Keratinocyte (primary cell): Measurements from ENCODE around the gene STARD8. TPM values are rescaled to one million over a fixed set of nuclear protein-coding genes. Genes with fewer than 3 reads are reported as not detected.
A peak's percentile ranks its signal among the peaks of the same experiment; 100 is the strongest.

Experiments used
- DNase-seq: peaks from one replicate; pipeline ENCODE4 v3.0.0-alpha.2; 2011; ENCODE audit warnings: low read depth, missing footprints, low spot score
- FAIRE-seq: peaks from 2 replicates; lab custom pipeline; 2011; peaks lifted over from hg19 to GRCh38; lab: Jason Lieb, UNC
- H2AFZ ChIP-seq: 2 replicates; pipeline ENCODE4 v1.6.0; 2012; ENCODE audit warnings: low read length, control low read depth, inconsistent platforms; ENCODE audit not compliant: control insufficient read depth
- H3K27ac ChIP-seq: 2 replicates; pipeline ENCODE4 v1.5.1; 2011; ENCODE audit warnings: low read length; ENCODE audit not compliant: control insufficient read depth, insufficient read depth
- H3K27me3 ChIP-seq: 3 replicates; pipeline ENCODE4 v1.6.0; 2011; ENCODE audit warnings: low read length; ENCODE audit not compliant: control insufficient read depth, insufficient read depth; ENCODE audit errors: extremely low read depth
- H3K36me3 ChIP-seq, 2 experiments: 2 replicates in 1 of 2; 3 replicates in 1 of 2; pipeline ENCODE4 v1.5.1; 2011; ENCODE audit warnings: low read length in 2 of 2, mild to moderate bottlenecking in 1 of 2; ENCODE audit not compliant: control insufficient read depth in 2 of 2, insufficient read depth in 2 of 2; ENCODE audit errors: extremely low read depth in 1 of 2
- H3K4me1 ChIP-seq: 3 replicates; pipeline ENCODE4 v1.5.1; 2011; ENCODE audit warnings: low read length; ENCODE audit not compliant: control insufficient read depth, insufficient read depth; ENCODE audit errors: extremely low read depth
- H3K4me2 ChIP-seq: 3 replicates; pipeline ENCODE4 v1.6.0; 2011; ENCODE audit warnings: low read depth, low read length; ENCODE audit not compliant: control insufficient read depth, insufficient read depth; ENCODE audit errors: extremely low read depth
- H3K4me3 ChIP-seq, 3 experiments: fragments of 200-600 bp in 1 of 3; sonication (generic) in 1 of 3; 2 replicates in 2 of 3; 3 replicates in 1 of 3; pipeline ENCODE4 v1.5.1; 2011 to 2016; ENCODE audit warnings: low read length in 3 of 3, mild to moderate bottlenecking in 3 of 3, control low read depth in 2 of 3, inconsistent platforms in 1 of 3, low read depth in 1 of 3, mixed read lengths in 1 of 3, mixed run types in 1 of 3, moderate library complexity in 1 of 3; ENCODE audit not compliant: control insufficient read depth in 2 of 3, insufficient read depth in 2 of 3; ENCODE audit errors: extremely low read depth in 1 of 3
- H3K79me2 ChIP-seq: 2 replicates; pipeline ENCODE4 v1.6.0; 2012; ENCODE audit warnings: low read length; ENCODE audit not compliant: control insufficient read depth, insufficient read depth
- H3K9ac ChIP-seq: 3 replicates; pipeline ENCODE4 v1.6.0; 2011; ENCODE audit warnings: low read length; ENCODE audit not compliant: control insufficient read depth, insufficient read depth; ENCODE audit errors: extremely low read depth
- H3K9me1 ChIP-seq: 3 replicates; pipeline ENCODE4 v1.6.0; 2011; ENCODE audit warnings: low read length; ENCODE audit not compliant: control insufficient read depth, insufficient read depth; ENCODE audit errors: extremely low read depth
- H3K9me3 ChIP-seq: 2 replicates; pipeline ENCODE4 v1.5.1; 2012; ENCODE audit warnings: low read depth, low read length; ENCODE audit not compliant: control insufficient read depth
- H4K20me1 ChIP-seq: 3 replicates; pipeline ENCODE4 v1.6.0; 2011; ENCODE audit warnings: low read length; ENCODE audit not compliant: control insufficient read depth, insufficient read depth; ENCODE audit errors: extremely low read depth
- CTCF ChIP-seq, 3 experiments: IDR thresholded peaks in 1 of 3; conservative IDR thresholded peaks in 1 of 3; optimal IDR thresholded peaks in 1 of 3; 2 replicates in 2 of 3; 3 replicates in 1 of 3; pipeline versions ENCODE3 to v1.5.1; 2011; ENCODE audit warnings: low read length in 3 of 3, mild to moderate bottlenecking in 3 of 3, moderate library complexity in 2 of 3, control low read depth in 1 of 3, inconsistent platforms in 1 of 3; ENCODE audit not compliant: insufficient read depth in 2 of 3; ENCODE audit errors: extremely low read depth in 1 of 3
- EZH2 ChIP-seq: IDR thresholded peaks from one replicate; pipeline ENCODE4 v1.6.1; 2012; ENCODE audit warnings: inconsistent platforms, mild to moderate bottlenecking, low read length, moderate library complexity
- dilution Hi-C: fragments of 300-500 bp; cut with MboI; formaldehyde crosslinking; loops from one replicate; pipeline ENCODE4 v1.7.0; 2020; ENCODE audit warnings: low sequenced_read_pairs; ENCODE audit not compliant: extremely low pct_ligation_motif_present
- polyA plus RNA-seq, 5 experiments: library from polyadenylated mRNA; depleted of rRNA in 3 of 5; stranded (reverse) in 3 of 5; stranded (forward) in 1 of 5; unstranded in 1 of 5; fragments of >200 nt; gene quantifications; 1 replicate in 1 of 5; 2 replicates in 3 of 5; 3 replicates in 1 of 5; pipeline versions ENCODE4 v1.2.1 to v1.2.3, GENCODE V29; 2011 to 2012; ENCODE audit warnings: missing spikeins in 2 of 5, low read depth in 1 of 5, low replicate concordance in 1 of 5

STARD8 gene
- polyA plus RNA-seq, 1 donor (not counting 4 experiments of a cell fraction or from before 2014, with no cell fraction given), result 0.07 TPM

GRCh38 chrX:68694435-68695205 lies 47.2 kb downstream of the STARD8 start:
- Histone ChIP-seq H3K27ac (no peak overlapping the region), H3K36me3 (no peaks in the 10 kb centered on the region), H2AFZ (no peak overlapping the region), H3K4me2 (peak overlapping the region; percentile 54), H3K9me1 (no peaks in the 10 kb centered on the region), H3K4me1 (no peaks in the 10 kb centered on the region), H3K79me2 (no peaks in the 10 kb centered on the region), H4K20me1 (no peaks in the 10 kb centered on the region), H3K9me3 (no peaks in the 10 kb centered on the region), H3K27me3 (peaks cover 5% of the 10 kb centered on the region), H3K4me3 (peak overlapping the region in 2 of 3 experiments; percentile 14 to 46), H3K9ac (peak overlapping the region; percentile 41)
- dilution Hi-C loops, result no loop called here
- FAIRE-seq (no peak), DNase-seq (no peak)
- TF ChIP-seq EZH2 (no peak), CTCF (optimal IDR thresholded peaks at IDR 0.05 in 1 of 3, IDR thresholded peaks at IDR 0.05 in 1 of 3, conservative IDR thresholded peaks at IDR 0.05 in 1 of 3; ENCODE audit: extremely low read depth in 1 of 3, insufficient read depth in 2 of 3, low read length in 3 of 3) (no peak)

- Histone ChIP-seq H3K4me3 (no peak overlapping the region), H3K9me3 (no peaks in the 10 kb centered on the region), H3K27ac (no peak overlapping the region), H4K20me1 (no peaks in the 10 kb centered on the region), H3K79me2 (no peaks in the 10 kb centered on the region), H3K9ac (no peak overlapping the region), H2AFZ (no peak overlapping the region), H3K4me1 (no peaks in the 10 kb centered on the region), H3K4me2 (no peak overlapping the region), H3K27me3 (peaks cover 5% of the 10 kb centered on the region), H3K9me1 (no peaks in the 10 kb centered on the region), H3K36me3 (no peaks in the 10 kb centered on the region)
- TF ChIP-seq CTCF (optimal IDR thresholded peaks at IDR 0.05 in 1 of 3, IDR thresholded peaks at IDR 0.05 in 1 of 3, conservative IDR thresholded peaks at IDR 0.05 in 1 of 3; ENCODE audit: extremely low read depth in 1 of 3, insufficient read depth in 2 of 3, low read length in 3 of 3), result no peak
- TF ChIP-seq EZH2, result no peak
- dilution Hi-C loops, result no loop called here
- no peak for DNase-seq
- no peak for FAIRE-seq
Observed at GRCh38 chrX:68695206-68695845, 47.9 kb downstream of the STARD8 start.
